Endothelial cell of umbilical vein (primary cell): ENCODE data around the gene SOX12. TPM values are rescaled to one million over a fixed set of nuclear protein-coding genes. Genes with fewer than 3 reads are reported as not detected.
"Not testable (repeated sequence)": the region's sequence is repeated elsewhere in the genome, so short reads cannot be mapped to it uniquely, and the experiment has no call there.

Source experiments
- BruUV-seq: library from RNA; stranded (reverse); fragments of 400-500 nt; replicated peaks from 2 replicates; lab custom pipeline; 2021; lab: Mats Ljungman, UMichigan
- CTCF ChIA-PET: fragments of 300-600, 350-600 bp; sonication (Branson Sonifier 250); formaldehyde crosslinking; loops from one replicate; lab custom pipeline; 2021; ENCODE audit warnings: antibody characterized with exemption, inconsistent platforms; lab: Charles Lee
- POLR2A ChIA-PET: fragments of 300-600, 350-600 bp; sonication (Branson Sonifier 250); formaldehyde crosslinking; loops from one replicate; lab custom pipeline; 2021; ENCODE audit warnings: antibody characterized with exemption, inconsistent platforms; lab: Charles Lee
- DNase-seq: peaks from one replicate; pipeline ENCODE4 v3.0.0-alpha.2; 2011; ENCODE audit warnings: low read depth, low spot score
- FAIRE-seq: peaks from 2 replicates; lab custom pipeline; 2011; peaks lifted over from hg19 to GRCh38; lab: Jason Lieb, UNC
- H2AFZ ChIP-seq: 2 replicates; pipeline ENCODE4 v1.6.0; 2012; ENCODE audit warnings: low read depth, low read length, control low read depth, inconsistent platforms
- H3K27ac ChIP-seq: 2 replicates; pipeline ENCODE4 v1.5.1; 2011; ENCODE audit warnings: low read depth, mild to moderate bottlenecking, control low read depth, low read length, moderate library complexity; ENCODE audit not compliant: insufficient read depth
- H3K27me3 ChIP-seq, 2 experiments: 2 replicates each; pipeline versions ENCODE4 v1.6.0 to v1.6.1; 2011; ENCODE audit warnings: low read length in 2 of 2, mixed read lengths in 1 of 2; ENCODE audit not compliant: control insufficient read depth in 2 of 2, insufficient read depth in 2 of 2
- H3K36me3 ChIP-seq, 2 experiments: 2 replicates in 1 of 2; 3 replicates in 1 of 2; pipeline ENCODE4 v1.5.1; 2011; ENCODE audit warnings: low read length in 2 of 2, mild to moderate bottlenecking in 1 of 2, moderate library complexity in 1 of 2; ENCODE audit not compliant: control insufficient read depth in 2 of 2, insufficient read depth in 2 of 2; ENCODE audit errors: extremely low read depth in 1 of 2
- H3K4me1 ChIP-seq: 3 replicates; pipeline ENCODE4 v1.5.1; 2011; ENCODE audit warnings: mild to moderate bottlenecking, low read length; ENCODE audit not compliant: control insufficient read depth, insufficient read depth; ENCODE audit errors: extremely low read depth
- H3K4me2 ChIP-seq: 2 replicates; pipeline ENCODE4 v1.6.1; 2011; ENCODE audit warnings: low read length, control low read depth, mixed read lengths; ENCODE audit not compliant: insufficient read depth
- H3K4me3 ChIP-seq, 3 experiments: fragments of 200-600 bp in 1 of 3; sonication (generic), shearing (Covaris generic) in 1 of 3; replicated peaks in 1 of 3; 2 replicates each; pipeline ENCODE4 v1.5.1; 2011 to 2016; ENCODE audit warnings: control low read depth in 3 of 3, low read length in 3 of 3, mild to moderate bottlenecking in 2 of 3, inconsistent platforms in 1 of 3, low read depth in 1 of 3, moderate library complexity in 1 of 3; ENCODE audit not compliant: insufficient read depth in 1 of 3
- H3K79me2 ChIP-seq: 2 replicates; pipeline ENCODE4 v1.6.0; 2012; ENCODE audit warnings: low read length, inconsistent platforms; ENCODE audit not compliant: control insufficient read depth, insufficient read depth
- H3K9ac ChIP-seq: replicated peaks from 2 replicates; pipeline ENCODE3; 2011; ENCODE audit warnings: low read length, control low read depth; ENCODE audit not compliant: insufficient read depth; ENCODE audit errors: extremely low read depth
- H3K9me1 ChIP-seq: replicated peaks from 3 replicates; pipeline ENCODE4 v1.6.0; 2011; ENCODE audit warnings: mild to moderate bottlenecking, low read length; ENCODE audit not compliant: control insufficient read depth, insufficient read depth; ENCODE audit errors: extremely low read depth
- H3K9me3 ChIP-seq: replicated peaks from 2 replicates; pipeline ENCODE4 v1.5.1; 2012; ENCODE audit warnings: low read length, inconsistent platforms; ENCODE audit not compliant: control insufficient read depth, insufficient read depth
- H4K20me1 ChIP-seq: replicated peaks from 2 replicates; pipeline ENCODE3; 2011; ENCODE audit warnings: mild to moderate bottlenecking, low read length; ENCODE audit not compliant: control insufficient read depth, insufficient read depth; ENCODE audit errors: extremely low read depth
- FOS ChIP-seq: IDR thresholded peaks from 2 replicates; pipeline ENCODE4 v1.6.1; 2011; ENCODE audit warnings: mild to moderate bottlenecking, low read length, moderate library complexity, borderline replicate concordance; ENCODE audit not compliant: insufficient read depth
- GATA2 ChIP-seq: IDR thresholded peaks from 2 replicates; pipeline ENCODE4 v1.7.0; 2011; ENCODE audit warnings: low read depth, mild to moderate bottlenecking, moderate library complexity, mixed read lengths, low read length; ENCODE audit not compliant: insufficient read length, insufficient read depth
- JUN ChIP-seq: IDR thresholded peaks from 2 replicates; pipeline ENCODE4 v1.6.1; 2011; ENCODE audit warnings: borderline replicate concordance, low read depth; ENCODE audit not compliant: insufficient read length, insufficient read depth
- MYC ChIP-seq: IDR thresholded peaks from one replicate; pipeline ENCODE4 v1.6.1; 2011; ENCODE audit warnings: mild to moderate bottlenecking, low read depth, low read length
- POLR2A ChIP-seq: IDR thresholded peaks from 2 replicates; pipeline ENCODE4 v1.6.1; 2012; ENCODE audit warnings: low read depth, mild to moderate bottlenecking, control low read depth, low read length
- POLR2AphosphoS5 ChIP-seq: IDR thresholded peaks from 2 replicates; pipeline ENCODE4 v1.6.1; 2012; ENCODE audit warnings: low read depth, mild to moderate bottlenecking, control low read depth, low read length, moderate library complexity; ENCODE audit not compliant: insufficient read depth
- dilution Hi-C: fragments of 300-500 bp; cut with MboI; formaldehyde crosslinking; loops from one replicate; pipeline ENCODE4 v1.15.0; 2019; ENCODE audit warnings: low sequenced_read_pairs; ENCODE audit not compliant: extremely low pct_ligation_motif_present
- intact Hi-C: fragments of 100-400 bp; cut with micrococcal nuclease; formaldehyde crosslinking; loops from one replicate; pipeline ENCODE4 v1.10.0; 2022
- polyA plus RNA-seq, 4 experiments: library from polyadenylated mRNA; depleted of rRNA in 3 of 4; stranded (reverse) in 3 of 4; unstranded in 1 of 4; fragments of >200 nt; gene quantifications; 2 replicates each; pipeline versions ENCODE4 v1.2.1 to v1.2.3, GENCODE V29; 2011 to 2012; ENCODE audit warnings: missing spikeins in 1 of 4
- total RNA-seq: library from RNA; stranded (reverse); gene quantifications from 2 replicates; pipeline ENCODE4 v1.2.3, GENCODE V29; 2021

The SOX12 gene
- total and polyA plus RNA-seq, 2 donors (not counting 3 experiments of a cell fraction or from before 2014, with no cell fraction given): 6.2 to 37.7 TPM

DNA sequence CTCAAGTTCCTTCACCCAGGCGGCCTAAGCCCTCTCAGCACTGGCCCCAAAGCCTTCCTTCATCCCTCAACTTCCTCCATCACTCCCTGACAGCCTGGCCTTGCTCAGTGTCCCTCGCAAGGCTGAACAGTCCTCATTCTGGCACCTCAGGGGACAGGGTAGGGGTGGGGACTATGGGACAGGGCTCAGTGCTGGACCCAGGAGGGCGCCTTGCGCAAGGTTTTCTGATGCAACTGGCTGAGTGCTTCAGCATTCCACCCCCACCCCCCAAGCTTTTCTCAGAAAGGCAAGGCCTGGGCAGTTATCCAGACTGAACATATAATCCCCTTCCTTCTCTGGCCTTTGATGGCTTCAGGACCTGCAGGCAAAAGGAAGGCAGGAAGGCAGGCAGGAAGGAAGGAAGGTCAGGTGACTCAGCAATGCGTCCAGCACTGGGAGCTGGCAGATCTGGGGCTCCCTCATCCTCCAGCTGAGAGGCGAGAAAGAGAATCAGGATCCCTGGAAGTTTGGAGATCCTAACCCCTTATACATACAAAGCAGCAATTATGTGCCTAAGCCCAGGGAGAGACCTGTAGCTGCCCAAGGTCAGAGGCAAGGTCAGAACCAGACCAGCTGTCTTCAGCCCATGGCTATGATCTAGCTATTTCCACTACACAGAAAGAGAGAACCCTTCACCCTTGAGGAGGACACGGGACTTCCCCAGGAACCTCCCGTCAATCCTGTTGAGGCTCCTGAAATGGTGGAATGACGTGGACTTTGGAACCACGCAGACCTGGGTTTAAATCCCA lies 46.6 kb downstream of the SOX12 start:
- peaks cover 52% of the 10 kb centered on the region for H3K4me1 ChIP-seq
- intact Hi-C loops: loop anchor here (1.0 to 5.0 kb wide), 5 partner anchors 10 to 1440 kb away; no protein-coding TSS in a partner anchor
- TF ChIP-seq POLR2A: no peak
- peak; percentile 95 for TF ChIP-seq JUN
- TF ChIP-seq GATA2: peak; percentile 35
- peak; percentile 93 for TF ChIP-seq FOS
- no peak for TF ChIP-seq MYC
- peak; percentile 96 for TF ChIP-seq POLR2AphosphoS5
- H4K20me1 ChIP-seq: no peaks in the 10 kb centered on the region
- dilution Hi-C loops: no loop called here
- peak overlapping the region; percentile 82 for H3K27ac ChIP-seq
- no peak overlapping the region for H3K4me3 ChIP-seq
- ChIA-PET POLR2A (interaction anchor here (0.9 to 3.1 kb wide), 5 partner anchors 9 to 35 kb away, joined by 3 to 13 read pairs (median 6); partner anchors contain the start of gene TRIB3), CTCF (interaction anchor here (1.0 to 5.8 kb wide), 10 partner anchors 9 to 367 kb away, joined by 3 to 41 read pairs (median 6); partner anchors contain the start of gene TRIB3)
- H3K9ac ChIP-seq: peak overlapping the region; percentile 60
- H3K27me3 ChIP-seq: no peaks in the 10 kb centered on the region
- H2AFZ ChIP-seq: peak overlapping the region; percentile 3
- H3K9me3 ChIP-seq: no peaks in the 10 kb centered on the region
- H3K4me2 ChIP-seq: peak overlapping the region; percentile 41
- no peaks in the 10 kb centered on the region for H3K36me3 ChIP-seq
- H3K9me1 ChIP-seq: no peaks in the 10 kb centered on the region
- no peaks in the 10 kb centered on the region for H3K79me2 ChIP-seq
- DNase-seq (peak; percentile 93), FAIRE-seq (peak; percentile 97)
- BruUV-seq: no TSS peak

DNA sequence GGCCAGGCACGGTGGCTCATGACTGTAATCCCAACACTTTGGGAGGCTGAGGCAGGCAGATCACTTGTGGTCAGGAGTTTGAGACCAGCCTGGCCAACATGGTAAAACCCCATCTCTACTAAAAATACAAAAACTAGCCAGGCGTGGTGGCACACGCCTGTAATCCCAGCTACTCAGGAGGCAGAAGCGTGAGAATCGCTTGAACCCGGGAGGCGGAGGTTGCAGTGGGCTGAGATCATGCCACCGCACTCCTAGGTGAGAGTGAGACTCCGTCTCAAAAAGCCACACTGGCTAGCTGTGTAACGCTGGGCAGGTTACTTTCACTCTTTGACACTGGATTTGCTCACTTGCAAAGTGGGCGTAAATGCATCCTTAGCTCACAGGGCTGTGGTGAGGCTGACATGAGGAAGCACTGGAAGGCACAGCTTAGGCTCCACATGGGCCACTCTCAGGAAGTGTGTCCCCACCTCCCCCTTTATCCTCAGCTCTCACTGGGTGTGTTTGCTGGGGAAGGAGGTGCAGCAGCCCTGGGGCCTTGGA lies 47.3 kb downstream of the SOX12 start:
- H3K4me3 ChIP-seq, H3K36me3 ChIP-seq, dilution Hi-C loops, DNase-seq, FAIRE-seq, H3K27me3 ChIP-seq, H3K79me2 ChIP-seq, H3K9me1 ChIP-seq, H4K20me1 ChIP-seq, H3K9me3 ChIP-seq, H2AFZ ChIP-seq: not testable (repeated sequence)
- CTCF ChIA-PET: interaction anchor here (1.3 to 5.8 kb wide), 7 partner anchors 8 to 59 kb away, joined by 4 to 41 read pairs (median 9); partner anchors contain the start of gene TRIB3
- TSS peak; percentile 46 for BruUV-seq
- peaks cover 52% of the 10 kb centered on the region for H3K4me1 ChIP-seq
- H3K9ac ChIP-seq: peak overlapping the region; percentile 49
- H3K27ac ChIP-seq: peak overlapping the region; percentile 82
- intact Hi-C loops: loop anchor here (1.0 to 5.0 kb wide), 6 partner anchors 9 to 1440 kb away; no protein-coding TSS in a partner anchor
- POLR2A ChIA-PET: interaction anchor here (1.1 to 3.1 kb wide), 4 partner anchors 10 to 35 kb away, joined by 4 to 13 read pairs (median 6); no protein-coding TSS in a partner anchor
- peak overlapping the region; percentile 41 for H3K4me2 ChIP-seq
